Endodermal cell (in vitro differentiated cells): Measurements from ENCODE around the gene TSPAN3. TPM values are rescaled to one million over a fixed set of nuclear protein-coding genes. Genes with fewer than 3 reads are reported as not detected.

Experiments
- DNase-seq: peaks from one replicate; pipeline ENCODE4 v3.0.0-alpha.2; 2017
- H3K27ac ChIP-seq: 2 replicates; pipeline ENCODE4 v1.5.1; 2013; ENCODE audit warnings: mild to moderate bottlenecking, low read depth, low read length, moderate library complexity
- H3K27me3 ChIP-seq: 2 replicates; pipeline ENCODE4 v1.6.1; 2013; ENCODE audit warnings: mild to moderate bottlenecking, low read length, moderate library complexity; ENCODE audit not compliant: insufficient read depth, control insufficient read depth, poor library complexity, severe bottlenecking
- H3K36me3 ChIP-seq: 2 replicates; pipeline ENCODE4 v1.7.0; 2013; ENCODE audit warnings: mild to moderate bottlenecking, low read length, moderate library complexity; ENCODE audit not compliant: control insufficient read depth, insufficient read depth
- H3K4me1 ChIP-seq: one replicate; pipeline ENCODE4 v1.7.0; 2013; ENCODE audit warnings: low read length; ENCODE audit not compliant: control insufficient read depth, insufficient read depth
- H3K4me3 ChIP-seq: 2 replicates; pipeline ENCODE4 v1.5.1; 2013; ENCODE audit warnings: mild to moderate bottlenecking, low read length, moderate library complexity
- H3K9ac ChIP-seq: 2 replicates; pipeline ENCODE4 v1.6.1; 2013; ENCODE audit warnings: mild to moderate bottlenecking, low read length, moderate library complexity; ENCODE audit not compliant: poor library complexity, severe bottlenecking; ENCODE audit errors: extremely low read depth
- H3K9me3 ChIP-seq: 2 replicates; pipeline ENCODE4 v1.6.1; 2013; ENCODE audit warnings: mild to moderate bottlenecking, low read length, moderate library complexity; ENCODE audit not compliant: control insufficient read depth
- H3K27ac Mint-ChIP-seq: 2 replicates; pipeline ENCODE4 v1.8.0; 2020; ENCODE audit warnings: mixed read lengths
- H3K27me3 Mint-ChIP-seq: 2 replicates; pipeline ENCODE4 v1.8.0; 2021; ENCODE audit warnings: mild to moderate bottlenecking, mixed read lengths; ENCODE audit not compliant: insufficient read depth
- H3K36me3 Mint-ChIP-seq: 2 replicates; pipeline ENCODE4 v1.8.0; 2020; ENCODE audit warnings: low read depth, mixed read lengths
- H3K4me1 Mint-ChIP-seq: 2 replicates; pipeline ENCODE4 v1.8.0; 2020; ENCODE audit warnings: mixed read lengths
- H3K4me3 Mint-ChIP-seq: 2 replicates; pipeline ENCODE4 v1.8.0; 2020; ENCODE audit warnings: mild to moderate bottlenecking, moderate library complexity, mixed read lengths
- H3K9me3 Mint-ChIP-seq: 2 replicates; pipeline ENCODE4 v1.8.0; 2020; ENCODE audit warnings: mild to moderate bottlenecking, mixed read lengths
- CTCF ChIP-seq: fragments of 200-600 bp; sonication (generic); conservative IDR thresholded peaks from 2 replicates; pipeline ENCODE4 v1.5.0; 2021; ENCODE audit warnings: antibody characterized with exemption, mild to moderate bottlenecking
- WGBS, 2 experiments: methylation state at CpG; one replicate each; pipeline versions ENCODE4 v1.1.5 to v1.1.7; 2013; ENCODE audit warnings: missing lambda C conversion rate in 2 of 2, mixed read lengths in 1 of 2; ENCODE audit not compliant: insufficient coverage in 1 of 2, insufficient read length in 1 of 2; 5-methylcytosine and 5-hydroxymethylcytosine counted together
- total RNA-seq, 2 donors: library from RNA; stranded (reverse); fragmentation: NEBNext Ultra II Directional in 1 of 2; extraction: Animal tissue kit (Norgen Biotek cat#: 25700) in 1 of 2; gene quantifications; 2 replicates in 1 of 2; 3 replicates in 1 of 2; pipeline ENCODE4 v1.2.1, GENCODE V29; 2021

TSPAN3 gene
- total RNA-seq, 2 donors from 2014 or later = 188 to 211 TPM

- Mint-ChIP-seq H3K9me3 (no peaks in the 10 kb centered on the region), H3K36me3 (no peaks in the 10 kb centered on the region), H3K27me3 (no peaks in the 10 kb centered on the region), H3K4me1 (no peaks in the 10 kb centered on the region), H3K27ac (no peak overlapping the region), H3K4me3 (no peak overlapping the region)
- Histone ChIP-seq H3K9me3 (no peaks in the 10 kb centered on the region), H3K36me3 (no peaks in the 10 kb centered on the region), H3K4me1 (no peaks in the 10 kb centered on the region), H3K27me3 (no peaks in the 10 kb centered on the region), H3K9ac (no peak overlapping the region), H3K27ac (no peak overlapping the region), H3K4me3 (no peak overlapping the region)
- no peak for DNase-seq
- 89 to 96% methylated on average over 8 to 14 of the region's 14 CpGs for WGBS, 2 experiments
- TF ChIP-seq CTCF = no peak
Measured at GRCh38 chr15:76996526-76997401, 74.1 kb downstream of the TSPAN3 start.

GRCh38 chr15:76996076-76996525 lies 74.8 kb downstream of the TSPAN3 start:
- H3K27ac Mint-ChIP-seq = no peak overlapping the region
- H3K36me3 Mint-ChIP-seq = no peaks in the 10 kb centered on the region
- H3K4me3 ChIP-seq = no peak overlapping the region
- no peaks in the 10 kb centered on the region for H3K4me1 ChIP-seq
- no peaks in the 10 kb centered on the region for H3K9me3 ChIP-seq
- no peaks in the 10 kb centered on the region for H3K4me1 Mint-ChIP-seq
- H3K27ac ChIP-seq = no peak overlapping the region
- WGBS, 2 experiments = 80 to 86% methylated on average over 8 to 9 of the region's 9 CpGs
- no peak for DNase-seq
- no peaks in the 10 kb centered on the region for H3K9me3 Mint-ChIP-seq
- no peak overlapping the region for H3K9ac ChIP-seq
- H3K27me3 Mint-ChIP-seq = no peaks in the 10 kb centered on the region
- no peaks in the 10 kb centered on the region for H3K36me3 ChIP-seq
- no peak overlapping the region for H3K4me3 Mint-ChIP-seq
- H3K27me3 ChIP-seq = no peaks in the 10 kb centered on the region
- TF ChIP-seq CTCF = no peak

- no peak within 1 kb of the TSS for H3K4me3 ChIP-seq
- no peak within 1 kb of the TSS for H3K9ac ChIP-seq
- no peaks in the 10 kb centered on the region for H3K36me3 Mint-ChIP-seq
- H3K27me3 ChIP-seq = no peaks in the 10 kb centered on the region
- H3K9me3 ChIP-seq = no peaks in the 10 kb centered on the region
- peak within 1 kb of the TSS; percentile 49 for H3K27ac ChIP-seq
- no peaks in the 10 kb centered on the region for H3K27me3 Mint-ChIP-seq
- no peaks in the 10 kb centered on the region for H3K4me1 ChIP-seq
- no peaks in the 10 kb centered on the region for H3K9me3 Mint-ChIP-seq
- no peak for TF ChIP-seq CTCF
- no peak within 1 kb of the TSS for H3K27ac Mint-ChIP-seq
- H3K4me1 Mint-ChIP-seq = no peaks in the 10 kb centered on the region
- 83 to 88% methylated on average over 12 to 28 of the region's 28 CpGs for WGBS, 2 experiments
- peak; percentile 48 for DNase-seq
- H3K4me3 Mint-ChIP-seq = no peak within 1 kb of the TSS
- H3K36me3 ChIP-seq = no peaks in the 10 kb centered on the region
Measured at GRCh38 chr15:76994971-76995945, 75.7 kb downstream of the TSPAN3 start, which contains the start of gene PSTPIP1. Gene PSTPIP1 (plus strand): TSS chr15:76995126. CDS start chr15:76995574, 448 bp downstream.
